ENCODE measurements around the gene MYH6. TPM values are rescaled to one million over a fixed set of nuclear protein-coding genes. Genes with fewer than 3 reads are reported as not detected.

MYH6 gene
- polyA plus RNA-seq, 1 experiment: not detected

GRCh38 chr14:23348297-23348655 lies 59.8 kb downstream of the MYH6 start:
- H3K9me3 ChIP-seq (ENCODE audit: control insufficient read depth, insufficient read depth, low read length): no peaks in the 10 kb centered on the region
- DNase-seq (ENCODE audit: low read depth, low spot score): no peak
- H3K4me3 ChIP-seq (ENCODE audit: low read depth, low read length): no peak overlapping the region
- ChIA-PET POLR2A (no interaction called here), CTCF (no interaction called here)
- no peak overlapping the region for H3K27ac ChIP-seq (ENCODE audit: low read depth, low read length)
- H3K27me3 ChIP-seq (ENCODE audit: control insufficient read depth, insufficient read depth, low read length): no peaks in the 10 kb centered on the region
- TF ChIP-seq CTCF (IDR thresholded peaks at IDR 0.05; ENCODE audit: low read depth, low read length): no peak

- no peak overlapping the region for H3K4me3 ChIP-seq (ENCODE audit: low read depth, low read length)
- H3K27ac ChIP-seq (ENCODE audit: low read depth, low read length): no peak overlapping the region
- no peak for TF ChIP-seq CTCF (IDR thresholded peaks at IDR 0.05; ENCODE audit: low read depth, low read length)
- CTCF ChIA-PET: interaction anchor here (0.9 kb wide), 1 partner anchor 33 kb away, joined by 4 read pairs; no protein-coding TSS in a partner anchor
- DNase-seq (ENCODE audit: low read depth, low spot score): no peak
- H3K27me3 ChIP-seq (ENCODE audit: control insufficient read depth, insufficient read depth, low read length): peaks cover 3% of the 10 kb centered on the region
- POLR2A ChIA-PET: no interaction called here
- no peaks in the 10 kb centered on the region for H3K9me3 ChIP-seq (ENCODE audit: control insufficient read depth, insufficient read depth, low read length)
These were observed 60.4 kb downstream of the MYH6 start for GRCh38 chr14:23347406-23348296.

GRCh38 chr14:23346693-23347405 lies 61.2 kb downstream of the MYH6 start:
- H3K27me3 ChIP-seq (ENCODE audit: control insufficient read depth, insufficient read depth, low read length): peaks cover 3% of the 10 kb centered on the region
- ChIA-PET CTCF (interaction anchor here (0.9 to 1.7 kb wide), 2 partner anchors 33 kb away, joined by 4 to 11 read pairs; no protein-coding TSS in a partner anchor), POLR2A (no interaction called here)
- TF ChIP-seq CTCF (IDR thresholded peaks at IDR 0.05; ENCODE audit: low read depth, low read length): no peak
- no peak for DNase-seq (ENCODE audit: low read depth, low spot score)
- H3K9me3 ChIP-seq (ENCODE audit: control insufficient read depth, insufficient read depth, low read length): no peaks in the 10 kb centered on the region
- no peak overlapping the region for H3K27ac ChIP-seq (ENCODE audit: low read depth, low read length)
- H3K4me3 ChIP-seq (ENCODE audit: low read depth, low read length): no peak overlapping the region

- no peak for TF ChIP-seq CTCF (IDR thresholded peaks at IDR 0.05; ENCODE audit: low read depth, low read length)
- H3K9me3 ChIP-seq (ENCODE audit: control insufficient read depth, insufficient read depth, low read length): no peaks in the 10 kb centered on the region
- CTCF ChIA-PET: interaction anchor here (1.1 to 1.7 kb wide), 2 partner anchors 19 to 34 kb away, joined by 4 to 11 read pairs; no protein-coding TSS in a partner anchor
- DNase-seq (ENCODE audit: low read depth, low spot score): no peak
- POLR2A ChIA-PET: no interaction called here
- H3K27me3 ChIP-seq (ENCODE audit: control insufficient read depth, insufficient read depth, low read length): peaks cover 3% of the 10 kb centered on the region
- H3K27ac ChIP-seq (ENCODE audit: low read depth, low read length): no peak overlapping the region
- no peak overlapping the region for H3K4me3 ChIP-seq (ENCODE audit: low read depth, low read length)
These were observed 61.9 kb downstream of the MYH6 start for GRCh38 chr14:23345987-23346692.
